ENCODE measurements around the gene ACTN2. TPM values are rescaled to one million over a fixed set of nuclear protein-coding genes. Genes with fewer than 3 reads are reported as not detected.

The ACTN2 gene
- total RNA-seq, 1 donor from 2014 or later = 0.54 TPM

DNA sequence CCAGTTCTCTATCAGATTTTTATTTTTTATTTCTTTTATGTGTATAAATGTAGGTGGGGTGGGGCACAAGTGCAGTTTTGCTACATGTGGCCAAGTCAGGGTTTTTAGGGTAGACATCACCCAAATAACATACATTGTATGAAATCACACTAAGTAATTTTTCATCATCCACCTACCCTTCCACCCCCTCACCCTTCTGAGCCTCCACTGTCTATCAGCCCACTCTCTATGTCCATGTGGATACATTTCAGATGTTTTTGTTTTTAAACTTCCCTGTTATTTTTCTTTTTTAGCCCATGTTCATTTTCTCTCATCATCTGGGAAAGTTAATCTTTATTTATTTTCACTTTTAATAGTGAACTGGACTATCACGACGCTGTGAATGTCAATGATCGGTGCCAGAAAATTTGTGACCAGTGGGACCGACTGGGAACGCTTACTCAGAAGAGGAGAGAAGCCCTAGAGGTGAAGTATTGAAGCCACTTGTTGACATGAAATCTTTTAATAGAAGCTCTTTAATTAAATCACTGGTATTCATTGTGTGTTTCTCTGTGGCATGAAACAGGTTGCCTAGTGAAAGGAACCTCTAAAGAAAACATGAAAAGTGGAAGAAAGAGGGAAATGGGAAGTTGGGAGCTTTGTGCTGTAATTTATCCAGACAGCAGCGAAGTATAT lies 61.1 kb downstream of the ACTN2 start:
- DNase-seq (ENCODE audit: low read depth, low spot score) = no peak
- no peaks in the 10 kb centered on the region for H3K4me1 Mint-ChIP-seq
- no peak overlapping the region for H3K4me3 Mint-ChIP-seq
- TF ChIP-seq, protein P1, sequence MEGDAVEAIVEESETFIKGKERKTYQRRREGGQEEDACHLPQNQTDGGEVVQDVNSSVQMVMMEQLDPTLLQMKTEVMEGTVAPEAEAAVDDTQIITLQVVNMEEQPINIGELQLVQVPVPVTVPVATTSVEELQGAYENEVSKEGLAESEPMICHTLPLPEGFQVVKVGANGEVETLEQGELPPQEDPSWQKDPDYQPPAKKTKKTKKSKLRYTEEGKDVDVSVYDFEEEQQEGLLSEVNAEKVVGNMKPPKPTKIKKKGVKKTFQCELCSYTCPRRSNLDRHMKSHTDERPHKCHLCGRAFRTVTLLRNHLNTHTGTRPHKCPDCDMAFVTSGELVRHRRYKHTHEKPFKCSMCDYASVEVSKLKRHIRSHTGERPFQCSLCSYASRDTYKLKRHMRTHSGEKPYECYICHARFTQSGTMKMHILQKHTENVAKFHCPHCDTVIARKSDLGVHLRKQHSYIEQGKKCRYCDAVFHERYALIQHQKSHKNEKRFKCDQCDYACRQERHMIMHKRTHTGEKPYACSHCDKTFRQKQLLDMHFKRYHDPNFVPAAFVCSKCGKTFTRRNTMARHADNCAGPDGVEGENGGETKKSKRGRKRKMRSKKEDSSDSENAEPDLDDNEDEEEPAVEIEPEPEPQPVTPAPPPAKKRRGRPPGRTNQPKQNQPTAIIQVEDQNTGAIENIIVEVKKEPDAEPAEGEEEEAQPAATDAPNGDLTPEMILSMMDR (conservative IDR thresholded peaks at IDR 0.05) = no peak
- no peak overlapping the region for H3K27ac Mint-ChIP-seq (ENCODE audit: unreplicated experiment)
- H3K36me3 Mint-ChIP-seq (ENCODE audit: low read depth) = no peaks in the 10 kb centered on the region
- H3K27me3 Mint-ChIP-seq (ENCODE audit: low read depth) = no peaks in the 10 kb centered on the region
- H3K9me3 Mint-ChIP-seq = no peaks in the 10 kb centered on the region

GRCh38 chr1:236748268-236748870 lies 62.1 kb downstream of the ACTN2 start:
- Mint-ChIP-seq H3K4me1 (no peaks in the 10 kb centered on the region), H3K9me3 (no peaks in the 10 kb centered on the region), H3K4me3 (no peak overlapping the region), H3K36me3 (ENCODE audit: low read depth) (no peaks in the 10 kb centered on the region), H3K27me3 (ENCODE audit: low read depth) (no peaks in the 10 kb centered on the region), H3K27ac (ENCODE audit: unreplicated experiment) (no peak overlapping the region)
- TF ChIP-seq, protein P1 (conservative IDR thresholded peaks at IDR 0.05) = peak; percentile 44
- DNase-seq (ENCODE audit: low read depth, low spot score) = no peak

DNA sequence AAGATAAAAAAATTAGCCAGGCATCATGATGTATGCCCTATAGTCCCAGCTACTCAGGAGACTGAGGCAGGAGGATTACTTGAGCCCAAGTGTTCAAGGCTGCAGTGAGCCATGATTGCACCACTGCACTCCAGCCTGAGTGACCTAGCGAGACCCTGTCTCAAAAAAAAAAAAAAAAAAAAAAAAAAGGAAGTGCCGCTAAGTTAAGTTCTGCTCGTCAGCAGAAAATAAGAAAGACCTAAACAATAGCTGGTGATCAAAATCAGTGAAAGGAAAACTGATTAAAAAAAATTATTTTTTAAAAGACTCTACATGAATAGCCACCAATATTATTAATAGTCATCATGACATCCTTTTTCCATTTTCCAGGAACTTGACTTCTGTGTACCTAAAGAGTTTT lies 64.6 kb downstream of the ACTN2 start:
- no peak overlapping the region for H3K27ac Mint-ChIP-seq (ENCODE audit: unreplicated experiment)
- TF ChIP-seq, protein P1 (conservative IDR thresholded peaks at IDR 0.05) = no peak
- no peaks in the 10 kb centered on the region for H3K27me3 Mint-ChIP-seq (ENCODE audit: low read depth)
- no peak for DNase-seq (ENCODE audit: low read depth, low spot score)
- H3K4me3 Mint-ChIP-seq = no peak overlapping the region
- H3K4me1 Mint-ChIP-seq = no peaks in the 10 kb centered on the region
- no peaks in the 10 kb centered on the region for H3K9me3 Mint-ChIP-seq
- H3K36me3 Mint-ChIP-seq (ENCODE audit: low read depth) = no peaks in the 10 kb centered on the region

DNA sequence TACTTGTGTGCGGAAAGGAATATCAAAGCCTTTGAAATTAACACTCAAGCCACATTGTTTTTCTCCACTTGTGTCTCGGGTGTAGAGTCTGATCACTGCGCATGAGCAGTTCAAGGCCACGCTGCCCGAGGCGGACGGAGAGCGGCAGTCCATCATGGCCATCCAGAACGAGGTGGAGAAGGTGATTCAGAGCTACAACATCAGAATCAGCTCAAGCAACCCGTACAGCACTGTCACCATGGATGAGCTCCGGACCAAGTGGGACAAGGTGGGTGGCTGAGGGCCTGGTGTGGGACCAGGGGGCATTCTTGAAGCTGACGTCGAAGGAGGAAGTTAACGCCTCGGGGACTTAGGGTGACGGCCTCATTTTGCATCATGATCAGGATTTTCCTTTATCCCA lies 65.1 kb downstream of the ACTN2 start:
- no peaks in the 10 kb centered on the region for H3K27me3 Mint-ChIP-seq (ENCODE audit: low read depth)
- H3K4me3 Mint-ChIP-seq = no peak overlapping the region
- H3K27ac Mint-ChIP-seq (ENCODE audit: unreplicated experiment) = no peak overlapping the region

DNA sequence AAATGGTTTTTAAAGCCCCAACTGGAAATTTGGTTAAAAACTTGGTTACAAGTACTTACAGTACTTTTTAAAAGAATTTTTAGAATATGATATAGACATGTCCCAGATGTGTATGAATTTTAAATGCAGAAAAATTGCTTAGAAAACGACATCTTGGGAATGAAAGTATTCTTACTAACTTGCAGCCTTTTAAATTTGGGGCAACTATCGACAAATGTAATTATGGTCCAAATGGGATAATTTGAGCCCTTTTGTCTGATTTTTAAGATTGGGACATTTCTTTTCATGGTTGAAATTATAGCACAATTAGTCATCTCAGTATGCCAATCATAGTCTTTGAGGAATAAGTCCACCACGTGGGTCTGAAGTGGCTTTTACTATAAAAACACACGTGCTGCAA lies 65.6 kb downstream of the ACTN2 start:
- DNase-seq (ENCODE audit: low read depth, low spot score) = no peak
- Mint-ChIP-seq H3K36me3 (ENCODE audit: low read depth) (no peaks in the 10 kb centered on the region), H3K27me3 (ENCODE audit: low read depth) (no peaks in the 10 kb centered on the region), H3K4me3 (no peak overlapping the region), H3K4me1 (no peaks in the 10 kb centered on the region), H3K9me3 (no peaks in the 10 kb centered on the region), H3K27ac (ENCODE audit: unreplicated experiment) (no peak overlapping the region)
- TF ChIP-seq, protein P1 (conservative IDR thresholded peaks at IDR 0.05) = no peak

More for the DNA sequence above, 65.1 kb downstream of the ACTN2 start:
- no peak for DNase-seq (ENCODE audit: low read depth, low spot score)
- Mint-ChIP-seq H3K4me1 (no peaks in the 10 kb centered on the region), H3K36me3 (ENCODE audit: low read depth) (no peaks in the 10 kb centered on the region), H3K9me3 (no peaks in the 10 kb centered on the region)
- TF ChIP-seq, protein P1 (conservative IDR thresholded peaks at IDR 0.05) = no peak

All from neural crest cell (in vitro differentiated cells).